Femur (tissue), 1 donor: ENCODE results near the gene SDK2.

ENCODE experiments used
- DNase-seq: peaks from one replicate; pipeline ENCODE4 v3.0.0-alpha.2; 2017

SDK2 gene

GRCh38 chr17:73384926-73385325, 259.3 kb downstream of the SDK2 start:
- peak; percentile 8 for DNase-seq

GRCh38 chr17:73380439-73381106, 263.7 kb downstream of the SDK2 start:
- no peak for DNase-seq

GRCh38 chr17:73379826-73380225, 264.4 kb downstream of the SDK2 start:
- DNase-seq = no peak

GRCh38 chr17:73378974-73379470, 265.2 kb downstream of the SDK2 start:
- no peak for DNase-seq

GRCh38 chr17:73376636-73377035, 267.6 kb downstream of the SDK2 start:
- no peak for DNase-seq

- no peak for DNase-seq
These were observed 268.1 kb downstream of the SDK2 start for GRCh38 chr17:73376152-73376551.

GRCh38 chr17:73371836-73372235, 272.4 kb downstream of the SDK2 start:
- DNase-seq = no peak

GRCh38 chr17:73371285-73371684, 273.0 kb downstream of the SDK2 start:
- no peak for DNase-seq

- peak; percentile 91 for DNase-seq
These were observed 274.3 kb downstream of the SDK2 start for GRCh38 chr17:73369817-73370490.

- no peak for DNase-seq
These were observed 275.1 kb downstream of the SDK2 start for GRCh38 chr17:73369111-73369521.

- no peak for DNase-seq
These were observed 276.1 kb downstream of the SDK2 start for GRCh38 chr17:73368085-73368631.

GRCh38 chr17:73365906-73366623, 278.2 kb downstream of the SDK2 start:
- no peak for DNase-seq

- DNase-seq = no peak
These were observed 278.9 kb downstream of the SDK2 start for GRCh38 chr17:73365301-73365874.

GRCh38 chr17:73364155-73364522, 280.1 kb downstream of the SDK2 start:
- no peak for DNase-seq

GRCh38 chr17:73363442-73364154, 280.6 kb downstream of the SDK2 start:
- no peak for DNase-seq

- no peak for DNase-seq
These were observed 281.5 kb downstream of the SDK2 start for GRCh38 chr17:73362697-73363096.

GRCh38 chr17:73360961-73361761, 283.1 kb downstream of the SDK2 start:
- no peak for DNase-seq

GRCh38 chr17:73359987-73360410, 284.2 kb downstream of the SDK2 start:
- no peak for DNase-seq

GRCh38 chr17:73359352-73359751, 284.9 kb downstream of the SDK2 start:
- no peak for DNase-seq

GRCh38 chr17:73358668-73359067, 285.6 kb downstream of the SDK2 start:
- no peak for DNase-seq

GRCh38 chr17:73357981-73358380, 286.3 kb downstream of the SDK2 start:
- no peak for DNase-seq

GRCh38 chr17:73357318-73357717, 286.9 kb downstream of the SDK2 start:
- no peak for DNase-seq
